Left ventricle myocardium inferior (tissue), 1 donor: ENCODE results near the gene C1orf21. TPM values are rescaled to one million over a fixed set of nuclear protein-coding genes. Genes with fewer than 3 reads are reported as not detected.
A peak's percentile ranks its signal among the peaks of the same experiment; 100 is the strongest.

ENCODE experiments used
- DNase-seq: peaks from one replicate; pipeline ENCODE4 v3.0.0-alpha.2; 2020
- H3K27ac ChIP-seq: fragments of 200-600 bp; replicated peaks from 2 replicates; pipeline ENCODE4 v1.8.0; 2021
- H3K27me3 ChIP-seq: fragments of 200-600 bp; 2 replicates; pipeline ENCODE4 v1.8.0; 2021; ENCODE audit warnings: low read depth
- H3K36me3 ChIP-seq: fragments of 200-600 bp; 2 replicates; pipeline ENCODE4 v1.8.0; 2021
- H3K4me1 ChIP-seq: fragments of 200-600 bp; 2 replicates; pipeline ENCODE4 v1.8.0; 2021
- H3K4me3 ChIP-seq: fragments of 200-600 bp; 2 replicates; pipeline ENCODE4 v1.8.0; 2021; ENCODE audit warnings: mild to moderate bottlenecking, moderate library complexity
- H3K9me3 ChIP-seq: fragments of 200-600 bp; replicated peaks from 2 replicates; pipeline ENCODE4 v1.8.0; 2021
- CTCF ChIP-seq: fragments of 200-600 bp; IDR thresholded peaks from 2 replicates; pipeline ENCODE4 v1.8.0; 2021; ENCODE audit warnings: antibody characterized with exemption, mild to moderate bottlenecking, borderline replicate concordance
- intact Hi-C: fragments of 100-400 bp; cut with micrococcal nuclease; formaldehyde crosslinking; loops from one replicate; pipeline ENCODE4 v1.11.0; 2022
- total RNA-seq: library from RNA; stranded (reverse); fragmentation: NEBNext Ultra II Directional; extraction: Animal tissue kit (Norgen Biotek cat#: 25700); gene quantifications from one replicate; pipeline ENCODE4 v1.2.1, GENCODE V29; 2021
- donor health status: DM: no; HTN: yes; CAD: no; lungs with severe emphysema.

Gene C1orf21
- total RNA-seq, 1 donor from 2014 or later = 79.9 TPM

GRCh38 chr1:184555665-184556641, 169.1 kb downstream of the C1orf21 start:
- Histone ChIP-seq H3K4me1 (peaks cover 46% of the 10 kb centered on the region), H3K36me3 (no peaks in the 10 kb centered on the region), H3K27me3 (no peaks in the 10 kb centered on the region), H3K4me3 (no peak overlapping the region), H3K9me3 (no peaks in the 10 kb centered on the region), H3K27ac (peak overlapping the region; percentile 74)
- DNase-seq = no peak
- no peak for TF ChIP-seq CTCF
- intact Hi-C loops = no loop called here

- TF ChIP-seq CTCF = no peak
- intact Hi-C loops = no loop called here
- H3K27ac ChIP-seq = peak overlapping the region; percentile 74
- peaks cover 52% of the 10 kb centered on the region for H3K4me1 ChIP-seq
- no peak overlapping the region for H3K4me3 ChIP-seq
- H3K27me3 ChIP-seq = no peaks in the 10 kb centered on the region
- no peak for DNase-seq
- no peaks in the 10 kb centered on the region for H3K36me3 ChIP-seq
- H3K9me3 ChIP-seq = no peaks in the 10 kb centered on the region
Observed at GRCh38 chr1:184556665-184557064, 169.8 kb downstream of the C1orf21 start.

GRCh38 chr1:184557423-184558347, 170.9 kb downstream of the C1orf21 start:
- peak overlapping the region; percentile 74 for H3K27ac ChIP-seq
- intact Hi-C loops = no loop called here
- H3K4me1 ChIP-seq = peaks cover 62% of the 10 kb centered on the region

GRCh38 chr1:184558691-184559090, 171.9 kb downstream of the C1orf21 start:
- Histone ChIP-seq H3K36me3 (no peaks in the 10 kb centered on the region), H3K27ac (peak overlapping the region; percentile 3), H3K4me1 (peaks cover 73% of the 10 kb centered on the region), H3K9me3 (no peaks in the 10 kb centered on the region), H3K4me3 (no peak overlapping the region), H3K27me3 (no peaks in the 10 kb centered on the region)
- intact Hi-C loops = no loop called here
- TF ChIP-seq CTCF = no peak
- no peak for DNase-seq

More at GRCh38 chr1:184557423-184558347, 170.9 kb downstream of the C1orf21 start:
- Histone ChIP-seq H3K27me3 (no peaks in the 10 kb centered on the region), H3K4me3 (no peak overlapping the region), H3K36me3 (no peaks in the 10 kb centered on the region), H3K9me3 (no peaks in the 10 kb centered on the region)
- no peak for TF ChIP-seq CTCF
- DNase-seq = no peak

GRCh38 chr1:184559117-184559713, 172.4 kb downstream of the C1orf21 start:
- no peaks in the 10 kb centered on the region for H3K9me3 ChIP-seq
- no peak overlapping the region for H3K4me3 ChIP-seq
- no peak overlapping the region for H3K27ac ChIP-seq
- no peaks in the 10 kb centered on the region for H3K36me3 ChIP-seq
- intact Hi-C loops = no loop called here
- H3K4me1 ChIP-seq = peaks cover 74% of the 10 kb centered on the region
- no peak for DNase-seq
- no peaks in the 10 kb centered on the region for H3K27me3 ChIP-seq
- TF ChIP-seq CTCF = no peak
